EH (cell line): Measurements from ENCODE around the gene SUMF1.

Experiments used
- DNase-seq: peaks from one replicate; pipeline ENCODE4 v3.0.0-alpha.2; 2015; ENCODE audit warnings: low read depth

Gene SUMF1

GRCh38 chr3:4385201-4385600 lies 81.9 kb downstream of the SUMF1 start:
- no peak for DNase-seq

DNA sequence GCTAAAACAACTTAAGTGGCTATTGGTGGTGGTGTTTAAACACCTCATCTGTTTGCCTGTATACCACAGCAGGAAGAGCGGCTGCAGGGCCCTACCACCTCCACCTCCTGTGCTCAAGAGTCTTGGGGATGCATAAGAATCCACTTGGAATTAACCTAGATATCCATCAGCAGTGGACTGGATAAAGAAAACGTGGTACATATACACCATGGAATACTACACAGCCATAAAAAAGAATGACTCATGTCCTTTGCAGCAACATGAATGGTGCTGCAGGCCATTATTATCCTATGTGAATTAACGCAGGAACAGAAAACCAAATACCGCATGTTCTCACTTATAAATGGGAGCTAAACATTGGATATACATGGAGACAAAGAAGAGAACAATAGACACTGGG lies 87.1 kb downstream of the SUMF1 start:
- no peak for DNase-seq

DNA sequence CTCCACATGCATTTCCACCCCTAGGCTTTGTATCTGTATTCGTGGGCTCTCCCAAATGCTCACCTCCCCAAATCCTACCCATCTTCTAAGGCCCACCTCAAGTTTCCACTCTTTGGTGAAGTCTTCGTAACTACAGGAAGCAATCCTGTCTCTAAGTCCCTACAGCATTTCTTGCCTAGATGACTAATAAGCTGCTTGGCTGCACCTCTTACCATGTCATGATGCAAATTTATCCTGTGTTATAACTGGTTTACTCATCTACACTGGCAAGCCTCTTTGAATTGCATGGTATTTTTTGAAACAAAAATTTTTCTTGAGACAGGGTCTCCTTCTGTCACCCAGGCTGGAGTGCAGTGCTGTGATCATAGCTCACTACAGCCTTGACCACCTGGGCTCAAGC lies 90.6 kb downstream of the SUMF1 start:
- no peak for DNase-seq

- no peak for DNase-seq
Observed at GRCh38 chr3:4375911-4376310, 91.2 kb downstream of the SUMF1 start.

DNA sequence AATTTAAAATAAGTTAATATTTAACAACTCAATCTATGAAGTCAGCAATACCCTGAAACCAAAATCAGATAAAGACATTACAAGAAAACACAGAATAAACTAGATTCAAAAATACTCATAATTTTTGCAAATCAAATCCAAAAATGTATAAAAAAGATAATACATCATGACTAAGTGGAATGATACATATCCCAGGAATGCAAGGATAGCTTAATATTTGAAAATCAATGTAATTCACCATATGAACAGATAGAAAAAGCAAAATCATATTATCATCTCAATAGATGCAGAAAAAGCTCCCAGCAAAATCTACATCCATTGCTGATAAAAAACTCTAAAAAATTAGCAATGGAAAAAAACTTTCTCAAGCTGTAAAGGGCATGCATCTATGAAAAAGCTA lies 93.4 kb downstream of the SUMF1 start:
- DNase-seq, result no peak

- DNase-seq, result no peak
Observed at GRCh38 chr3:4362523-4362922, 104.5 kb downstream of the SUMF1 start.

- no peak for DNase-seq
Observed at GRCh38 chr3:4360817-4361216, 106.3 kb downstream of the SUMF1 start.

DNA sequence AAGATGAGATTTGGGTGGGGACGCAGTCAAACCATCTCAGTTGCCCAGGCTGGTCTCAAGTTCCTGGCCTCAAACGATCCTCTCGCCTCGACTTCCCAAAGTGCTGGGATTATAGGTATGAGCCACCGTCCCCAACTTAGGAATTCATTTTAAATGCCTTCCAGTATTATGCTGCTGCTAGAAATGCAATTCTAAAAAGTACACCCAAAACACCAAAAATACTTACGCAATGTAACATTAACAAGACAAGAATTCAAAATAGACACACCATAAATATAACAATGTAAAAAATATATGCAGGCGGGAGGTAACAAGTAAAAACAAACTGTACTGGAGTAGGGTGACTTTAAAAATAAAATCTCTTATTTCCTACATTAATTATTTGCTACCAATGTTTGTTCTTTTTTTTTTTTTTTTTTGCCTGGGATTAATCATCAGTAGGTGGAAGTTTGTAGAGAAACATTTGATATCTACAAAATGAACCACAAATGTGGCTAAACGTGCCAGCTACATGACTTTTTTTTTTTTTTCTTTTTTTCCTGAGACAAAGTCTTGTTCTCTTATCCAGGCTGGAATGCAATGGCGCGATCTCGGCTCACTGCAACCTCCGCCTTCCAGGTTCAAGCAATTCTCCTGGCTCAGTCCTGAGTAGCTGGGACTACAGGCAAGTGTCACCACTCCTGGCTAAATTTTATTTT lies 107.1 kb downstream of the SUMF1 start:
- no peak for DNase-seq

GRCh38 chr3:4358273-4358672 lies 108.8 kb downstream of the SUMF1 start:
- peak; percentile 6 for DNase-seq

DNA sequence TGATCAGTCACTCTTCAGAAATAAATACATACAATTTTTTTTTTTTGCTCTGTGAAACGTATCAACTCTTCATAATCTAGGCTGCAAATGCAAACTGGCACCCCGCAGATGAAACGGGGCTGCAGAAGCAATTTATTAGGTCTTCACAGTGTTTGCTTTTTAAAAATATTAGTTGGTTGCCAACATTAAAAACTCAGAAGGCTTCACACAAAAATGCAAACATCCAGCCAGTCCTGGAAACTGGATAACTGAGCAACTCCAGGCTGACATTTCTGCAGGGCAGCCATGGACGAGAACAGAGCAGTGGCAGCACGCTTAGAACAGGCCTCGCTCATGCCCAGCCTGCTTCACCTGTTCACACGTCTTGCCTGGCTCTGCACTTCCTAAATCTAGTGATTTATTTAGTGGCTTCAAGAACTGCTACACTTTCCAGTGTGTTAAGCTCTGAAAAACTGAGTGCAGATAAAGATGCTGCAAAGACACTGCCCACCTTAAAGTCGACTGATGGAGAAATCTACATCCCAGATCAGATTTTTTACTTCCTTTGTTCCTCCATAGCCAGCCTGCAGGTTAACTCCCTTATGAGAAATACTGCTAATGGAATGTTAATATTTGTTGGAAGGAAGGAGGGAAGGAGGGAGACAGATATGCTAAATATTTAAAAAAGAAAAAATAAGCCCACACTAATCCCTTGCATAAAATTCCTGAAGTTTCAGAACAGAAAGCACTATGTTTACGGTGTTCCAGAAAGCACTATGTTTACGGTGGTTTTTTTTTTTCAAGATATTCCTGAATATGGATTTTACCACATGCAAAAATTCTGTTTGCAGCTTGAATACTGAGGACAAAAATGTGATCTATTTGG lies 110.3 kb downstream of the SUMF1 start:
- DNase-seq, result no peak

GRCh38 chr3:4356220-4356540 lies 110.9 kb downstream of the SUMF1 start:
- DNase-seq, result no peak

- DNase-seq, result no peak
Observed at GRCh38 chr3:4355401-4356219, 111.5 kb downstream of the SUMF1 start.

- DNase-seq, result no peak
Observed at GRCh38 chr3:4351872-4352271, 115.2 kb downstream of the SUMF1 start.

DNA sequence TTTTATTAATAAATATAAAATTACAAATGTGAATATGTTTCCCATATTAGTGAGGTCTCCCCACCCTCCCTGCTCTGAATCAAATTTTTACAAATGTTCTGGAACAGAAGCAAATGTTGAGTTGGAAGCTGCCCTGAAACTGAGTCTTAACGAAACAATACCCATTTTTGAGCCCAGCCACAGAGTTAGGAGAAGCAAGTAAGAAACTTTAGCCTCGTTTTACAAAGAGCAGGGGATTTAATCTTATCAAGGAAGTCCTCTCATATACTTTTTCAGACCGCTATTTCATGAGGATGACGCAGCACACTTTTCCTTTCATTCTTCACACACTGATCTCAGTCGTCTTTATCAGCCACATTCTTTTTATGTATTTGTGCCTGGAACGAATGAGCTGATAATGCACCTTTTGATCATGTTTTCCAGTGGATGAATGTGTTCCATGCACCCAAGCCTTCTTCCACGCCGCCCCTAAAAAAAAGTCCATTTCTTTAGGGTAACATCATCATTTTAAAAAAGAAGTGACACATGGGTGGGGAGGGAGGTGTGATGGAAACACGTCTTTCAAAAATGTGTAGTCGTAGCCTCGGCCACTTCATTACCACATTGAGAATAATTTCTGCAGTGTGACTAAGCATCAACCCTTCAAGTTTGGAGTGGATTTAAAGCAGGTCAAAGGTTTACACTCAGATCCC lies 115.8 kb downstream of the SUMF1 start:
- DNase-seq, result no peak

DNA sequence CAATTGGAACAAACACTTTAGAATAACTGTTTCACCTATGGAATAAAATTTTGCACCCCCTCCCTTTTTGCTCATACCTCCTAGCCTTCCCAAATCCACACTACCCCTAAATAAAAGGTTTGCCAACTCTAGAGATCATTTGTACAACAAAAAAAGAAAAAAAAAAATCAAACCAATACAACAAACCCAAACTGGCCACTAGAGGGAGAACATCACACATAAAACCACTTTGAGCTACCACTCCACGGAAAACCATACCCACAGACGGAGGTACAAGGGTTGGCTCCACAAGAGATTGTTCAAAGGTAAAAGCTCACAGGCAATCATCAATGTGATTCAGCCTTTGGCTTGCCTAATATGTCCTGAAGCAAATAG lies 116.3 kb downstream of the SUMF1 start:
- peak; percentile 63 for DNase-seq

- peak; percentile 64 for DNase-seq
Observed at GRCh38 chr3:4343258-4343657, 123.8 kb downstream of the SUMF1 start.

DNA sequence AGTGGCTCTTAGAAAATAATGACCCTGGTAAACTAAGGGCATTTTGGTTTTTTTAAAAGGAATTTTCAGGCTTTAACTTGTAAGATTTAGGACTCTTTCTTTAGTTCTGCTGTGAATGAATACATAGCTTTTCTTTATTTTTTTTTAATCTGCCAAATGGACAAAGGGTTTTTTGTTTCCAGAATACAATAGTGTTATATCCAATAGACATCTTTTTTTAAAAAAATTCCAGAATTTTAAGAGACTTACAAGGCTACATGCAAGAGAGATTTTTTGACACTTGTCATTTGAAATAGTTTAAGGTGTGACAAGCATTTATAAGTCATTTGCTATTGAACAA lies 125.8 kb downstream of the SUMF1 start:
- no peak for DNase-seq

- DNase-seq, result no peak
Observed at GRCh38 chr3:4340411-4341335, 126.4 kb downstream of the SUMF1 start.

DNA sequence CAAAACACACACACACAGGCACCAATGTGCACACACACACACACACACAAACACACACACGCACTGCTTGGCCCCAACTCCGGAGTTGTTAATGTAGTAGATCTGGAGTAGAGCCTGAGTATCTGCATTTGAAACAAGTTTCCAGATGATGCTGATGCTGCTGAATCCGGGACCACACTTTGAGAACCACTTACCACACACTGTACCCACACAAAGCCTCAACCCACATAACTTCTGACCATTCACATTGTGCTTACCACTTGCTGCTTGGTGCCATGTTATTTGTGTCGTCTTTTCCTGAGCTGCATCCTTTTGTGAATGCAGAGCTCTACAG lies 127.0 kb downstream of the SUMF1 start:
- DNase-seq, result no peak

DNA sequence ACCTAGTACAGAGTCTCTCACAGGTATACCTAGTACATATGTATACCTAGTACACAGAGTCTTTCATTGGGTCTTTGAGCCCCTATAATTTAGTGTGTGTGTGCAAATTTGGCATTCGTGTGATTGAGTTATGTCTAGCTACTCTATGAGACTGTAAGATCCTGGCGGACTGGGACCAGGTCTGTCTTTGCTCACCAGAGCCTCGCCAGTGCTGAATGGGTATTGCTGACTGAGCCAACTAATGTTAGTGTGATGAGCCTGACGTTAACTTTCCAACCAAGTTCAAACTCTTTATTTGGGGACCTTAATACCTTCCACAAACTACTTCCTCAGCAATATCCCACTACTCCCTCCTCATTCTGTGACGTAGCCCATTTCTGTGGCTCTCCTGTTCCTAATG lies 128.3 kb downstream of the SUMF1 start:
- no peak for DNase-seq

DNA sequence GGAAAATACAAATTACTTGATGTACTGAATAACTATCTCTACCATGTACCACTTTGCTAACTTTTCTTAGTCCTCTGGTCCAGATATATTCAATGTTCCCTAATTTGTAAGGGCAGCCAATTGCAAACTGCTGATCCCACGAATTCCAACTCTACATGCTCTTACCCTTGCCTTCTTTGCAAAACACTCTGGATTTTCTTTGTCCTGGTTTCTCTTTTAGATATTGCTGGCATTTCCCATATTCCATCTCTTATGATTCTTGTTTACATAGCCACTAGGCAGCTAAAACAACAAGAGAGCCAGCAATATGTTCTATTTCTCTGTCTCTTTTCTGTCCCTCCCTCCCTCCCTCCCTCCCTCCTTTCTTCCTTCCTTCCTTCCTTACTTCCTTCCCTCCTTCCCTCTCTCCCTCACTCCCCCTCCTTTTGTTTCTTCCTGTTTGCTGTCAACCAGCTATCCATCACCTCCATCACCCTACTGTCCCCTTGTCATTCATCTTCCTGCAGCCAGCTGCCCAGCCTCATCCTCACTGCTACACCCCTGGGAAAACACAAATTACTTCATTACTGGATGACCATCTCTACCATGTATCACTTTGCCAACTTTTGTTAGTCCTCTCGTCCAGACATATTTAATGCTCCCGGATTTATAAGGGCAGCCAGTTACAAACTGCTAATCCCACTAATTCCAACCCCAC lies 130.1 kb downstream of the SUMF1 start:
- no peak for DNase-seq
